Amygdala (tissue), 56 donors: Measurements from ENCODE around the gene MOSMO.
"Not testable (repeated sequence)": the region's sequence is repeated elsewhere in the genome, so short reads cannot be mapped to it uniquely, and the experiment has no call there.

Experiments
- DNase-seq, 56 donors: peaks; one replicate each; lab custom pipeline; 2025; lab: John Stamatoyannopoulos, UW

MOSMO gene

GRCh38 chr16:22001591-22001990 lies 6.3 kb upstream of the MOSMO start:
- DNase-seq = no peak

DNA sequence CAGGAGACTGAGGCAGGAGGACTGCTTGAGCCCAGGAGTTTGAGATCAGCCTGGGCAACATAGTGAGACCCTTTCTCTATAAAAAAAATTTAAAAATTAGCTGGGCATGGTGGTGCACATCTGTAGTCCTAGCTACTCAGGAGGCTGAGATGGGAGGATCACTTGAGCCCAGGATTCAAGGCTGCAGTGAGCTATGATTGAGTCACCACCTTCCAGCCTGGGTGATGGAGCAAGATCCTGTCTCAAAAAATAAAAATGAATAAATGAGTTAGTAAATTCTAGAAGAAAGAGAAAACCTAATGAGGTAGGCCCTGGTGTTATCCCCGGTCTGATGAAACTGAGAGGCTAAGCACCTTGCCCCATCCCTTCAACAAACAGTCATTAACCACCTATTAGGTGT lies 5.9 kb upstream of the MOSMO start:
- not testable (repeated sequence) for DNase-seq

DNA sequence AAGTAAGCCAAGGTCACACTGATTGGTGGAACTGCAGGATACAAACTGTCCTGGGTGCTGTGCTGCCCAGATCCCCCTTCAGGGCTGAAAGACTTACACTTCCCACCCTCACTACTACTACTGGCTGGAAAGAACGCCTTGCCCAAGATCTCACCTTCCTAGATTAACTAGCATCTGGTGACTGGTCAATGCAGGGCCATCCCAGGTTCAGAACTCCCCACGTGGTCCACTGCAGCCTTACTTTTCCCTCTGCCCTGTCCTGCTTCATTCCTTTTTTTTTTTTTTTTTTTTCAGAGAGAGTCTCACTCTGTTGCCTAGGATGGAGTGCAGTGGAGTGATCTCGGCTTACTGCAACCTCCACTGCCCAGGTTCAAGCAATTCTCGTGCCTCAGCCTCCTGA lies 4.7 kb upstream of the MOSMO start:
- no peak for DNase-seq

GRCh38 chr16:22004341-22004740 lies 3.6 kb upstream of the MOSMO start:
- DNase-seq = peak in 8 of 56 donors; percentile 5 to 54 (median 20)

DNA sequence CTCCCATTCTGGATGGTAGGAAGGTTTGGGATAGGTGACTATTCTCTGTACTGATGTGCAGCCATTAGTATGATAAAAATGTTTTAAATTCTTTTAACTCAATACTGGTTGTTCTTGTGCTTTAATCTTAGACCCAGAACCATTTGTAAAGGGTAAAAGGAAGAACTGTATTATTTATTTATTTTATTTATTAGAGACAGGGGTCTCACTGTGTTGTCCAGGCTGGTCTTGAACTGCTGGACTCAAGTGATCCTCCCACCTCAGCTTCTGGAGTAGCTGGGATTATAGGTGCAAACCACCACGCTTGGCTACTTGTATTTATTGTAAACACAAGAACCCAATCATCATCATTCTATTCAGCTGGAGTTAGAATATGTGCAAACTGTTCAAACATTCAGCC lies 2.2 kb upstream of the MOSMO start:
- DNase-seq = no peak

- DNase-seq = no peak
Observed at GRCh38 chr16:22006636-22007035, 1.3 kb upstream of the MOSMO start.

- no peak for DNase-seq
Observed at GRCh38 chr16:22007159-22007508, 777 bp upstream of the MOSMO start.

DNA sequence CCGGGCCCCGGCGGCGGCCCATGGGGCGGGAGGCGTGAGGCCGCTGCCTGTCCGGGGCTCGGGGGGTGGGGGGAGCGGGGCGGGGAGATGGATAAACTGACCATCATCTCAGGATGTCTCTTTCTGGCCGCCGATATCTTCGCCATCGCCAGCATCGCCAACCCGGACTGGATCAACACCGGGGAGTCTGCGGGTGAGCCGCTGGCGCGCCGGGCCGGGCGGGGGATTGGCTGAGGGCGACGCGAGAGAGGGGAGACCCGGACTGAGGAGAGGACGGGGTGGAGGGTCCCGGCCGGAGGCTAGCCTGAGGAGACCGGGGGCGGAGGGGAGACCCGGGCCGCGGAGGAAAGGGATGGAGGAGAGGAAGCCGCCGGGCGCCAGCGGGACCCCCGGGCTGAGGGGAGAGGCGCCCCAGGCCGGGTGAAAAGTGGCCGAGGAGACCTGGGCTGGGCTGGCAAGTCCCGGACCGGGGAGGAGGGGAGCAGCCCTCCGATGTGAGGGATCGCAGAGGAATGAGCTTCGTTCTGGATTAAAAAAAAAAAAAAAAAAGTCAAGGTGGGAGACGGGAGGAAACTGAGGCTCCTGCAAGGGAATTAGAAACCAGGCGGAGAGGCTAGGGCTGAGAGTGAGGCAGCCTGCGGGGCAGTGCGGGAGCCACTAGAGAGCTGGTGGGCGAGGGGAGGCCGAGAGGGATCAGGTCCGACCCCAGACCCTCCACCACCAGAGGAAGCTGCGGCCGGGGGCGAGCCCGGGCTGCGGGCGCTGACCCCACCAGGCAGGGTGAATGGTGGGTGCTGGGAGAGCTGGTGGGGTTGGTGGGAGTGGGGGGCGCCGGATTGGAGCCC lies 526 bp downstream of the MOSMO start:
- DNase-seq = peak in 17 of 56 donors; percentile 21 to 62 (median 43)

DNA sequence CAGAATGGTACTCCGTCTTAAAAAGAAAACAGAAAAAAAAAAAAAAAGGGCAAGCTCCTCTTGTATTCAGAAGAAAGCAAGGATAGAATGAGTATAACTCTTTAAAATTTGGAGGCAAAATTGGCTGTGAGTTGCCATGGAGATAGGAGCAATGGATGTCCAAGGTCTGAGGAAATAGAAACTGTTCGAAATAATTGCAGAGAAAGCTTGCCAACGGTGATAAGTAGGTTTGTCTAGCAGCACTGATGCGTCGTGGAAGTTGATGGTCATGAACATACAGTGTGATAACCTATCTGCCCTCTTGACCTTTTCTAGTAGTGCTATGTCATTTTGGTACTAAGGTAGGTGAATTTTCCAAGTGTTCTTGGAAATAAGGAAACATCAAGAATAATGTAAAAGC lies 3.0 kb downstream of the MOSMO start:
- no peak for DNase-seq

- no peak for DNase-seq
Observed at GRCh38 chr16:22012241-22012640, 4.3 kb downstream of the MOSMO start.

DNA sequence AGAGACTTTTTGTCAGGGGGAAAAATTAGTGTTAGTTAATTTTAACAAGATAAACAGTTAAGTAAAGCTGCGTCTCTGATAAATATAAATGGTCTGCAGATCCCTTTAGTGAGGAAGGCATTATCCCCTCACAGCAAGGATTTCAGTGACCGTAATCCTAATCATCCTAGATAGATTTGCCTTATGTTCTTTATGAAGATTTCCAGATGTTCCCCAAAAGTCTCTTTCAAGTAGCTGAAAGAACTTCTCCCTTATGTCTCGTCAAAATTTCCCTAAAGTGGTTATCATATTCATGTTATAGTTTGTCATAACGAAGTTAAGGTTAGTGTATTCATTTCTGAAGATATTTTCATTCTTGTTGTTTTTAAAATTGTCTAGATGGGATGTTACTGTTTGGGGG lies 5.6 kb downstream of the MOSMO start:
- no peak for DNase-seq

DNA sequence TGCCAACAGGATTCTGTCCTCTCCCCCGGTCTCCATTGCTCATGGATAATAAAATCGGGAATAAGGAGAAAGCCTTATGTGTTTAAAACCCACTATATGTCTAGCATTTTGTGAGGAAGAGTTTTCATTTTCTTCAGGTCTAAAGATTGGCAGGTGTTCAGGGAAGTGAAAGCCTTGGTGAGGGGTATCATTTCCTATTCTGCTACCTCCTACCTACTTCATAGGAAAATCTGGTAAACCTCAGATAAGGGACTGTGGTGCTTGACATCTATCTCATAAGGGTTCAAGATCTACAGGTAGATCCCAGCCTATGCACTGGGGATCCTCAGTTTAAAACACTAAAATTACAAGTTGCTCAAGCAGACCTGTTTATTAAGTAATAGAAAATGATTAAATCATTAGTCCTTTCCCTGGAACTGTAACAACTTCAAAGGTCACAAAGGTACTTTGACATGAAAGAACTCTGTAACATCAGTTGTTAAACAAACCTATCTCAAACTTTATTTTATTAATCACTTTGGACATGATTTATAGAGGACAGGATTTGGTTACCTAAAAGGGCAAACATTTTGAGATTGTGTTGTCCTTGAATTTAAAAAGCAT lies 6.5 kb downstream of the MOSMO start:
- no peak for DNase-seq

DNA sequence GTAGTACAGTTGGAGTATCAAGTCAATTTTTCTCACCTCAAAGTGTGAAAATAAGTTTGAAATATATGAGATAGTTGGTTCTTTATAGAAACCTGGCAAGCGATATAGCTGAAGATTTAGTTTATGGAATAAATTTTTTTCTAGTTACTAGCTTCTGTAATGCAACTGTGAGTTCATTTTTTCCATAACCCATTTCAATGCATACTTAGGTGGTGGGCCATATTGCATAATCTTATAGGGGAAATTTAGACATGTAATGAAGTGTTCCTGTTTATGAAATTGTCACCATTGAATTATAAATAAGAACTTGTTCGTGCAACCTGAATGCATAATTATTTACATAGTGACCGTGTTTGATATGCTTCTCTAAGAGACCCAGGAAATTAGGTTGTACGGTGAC lies 9.0 kb downstream of the MOSMO start:
- DNase-seq = no peak

- no peak for DNase-seq
Observed at GRCh38 chr16:22018559-22018958, 10.6 kb downstream of the MOSMO start.

- DNase-seq = no peak
Observed at GRCh38 chr16:22022151-22022550, 14.2 kb downstream of the MOSMO start.

GRCh38 chr16:22023505-22023904 lies 15.6 kb downstream of the MOSMO start:
- no peak for DNase-seq

GRCh38 chr16:22024785-22025184 lies 16.9 kb downstream of the MOSMO start:
- not testable (repeated sequence) for DNase-seq

DNA sequence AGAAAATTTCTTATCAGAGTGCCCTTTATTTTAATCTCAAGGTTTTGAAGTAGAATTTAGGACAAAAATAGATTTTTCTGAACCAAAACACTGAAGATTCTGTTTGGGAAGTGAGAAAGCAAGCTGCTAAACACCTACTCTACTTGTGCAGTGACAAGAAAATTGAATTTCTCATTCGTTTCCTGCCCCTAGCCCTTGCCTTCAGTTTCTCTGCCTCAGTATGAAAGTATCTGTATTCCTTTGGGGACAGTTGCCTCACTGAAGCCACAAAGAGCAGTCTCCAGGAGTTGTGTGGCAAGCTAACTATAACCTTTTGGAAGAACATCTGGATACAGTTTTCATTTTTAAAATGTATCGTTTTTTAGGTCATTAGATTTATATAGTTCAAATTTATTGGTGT lies 19.7 kb downstream of the MOSMO start:
- DNase-seq = no peak

GRCh38 chr16:22029632-22030031 lies 21.7 kb downstream of the MOSMO start:
- no peak for DNase-seq

GRCh38 chr16:22030087-22030812 lies 22.3 kb downstream of the MOSMO start:
- no peak for DNase-seq

DNA sequence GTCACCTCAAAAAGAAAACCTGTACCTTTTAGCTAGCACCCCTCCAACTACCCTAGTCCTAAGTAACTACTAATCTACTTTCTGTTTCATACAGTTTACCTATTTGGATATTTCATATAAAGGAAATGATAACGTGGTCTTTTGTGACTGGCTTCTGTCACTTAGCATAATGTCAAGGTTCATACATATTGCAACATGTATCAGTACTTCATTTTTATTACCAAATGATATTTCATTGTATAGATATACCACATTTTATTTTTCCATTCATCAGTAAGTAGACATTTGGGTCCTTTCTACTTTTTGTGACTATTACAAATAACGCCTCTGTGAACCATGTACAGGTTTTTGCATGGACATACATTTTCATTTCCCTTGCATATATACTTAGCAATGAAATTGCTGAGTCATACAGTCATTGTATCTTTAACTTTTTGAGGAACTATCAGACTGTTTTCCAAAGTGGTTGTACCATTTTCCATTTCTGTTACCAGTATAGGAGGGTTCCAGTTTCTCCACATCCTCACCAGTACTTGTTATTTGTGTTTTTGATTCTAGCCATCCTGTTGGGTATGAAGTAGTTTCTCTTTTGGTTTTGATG lies 23.7 kb downstream of the MOSMO start:
- DNase-seq = no peak
